ENCODE data around the gene GOLGA6L22.
A peak's percentile ranks its signal among the peaks of the same experiment; 100 is the strongest.
"Not testable (repeated sequence)": the region's sequence is repeated elsewhere in the genome, so short reads cannot be mapped to it uniquely, and the experiment has no call there.

Gene GOLGA6L22

GRCh38 chr15:22458603-22459002 is at the start of gene GOLGA6L22:
Gene GOLGA6L22, plus strand, starts transcription at chr15:22458903. Its CDS starts 91 bp downstream, at chr15:22458994.
- not testable (repeated sequence) for DNase-seq (ENCODE audit: low spot score)

GRCh38 chr15:22417288-22417687 is 41.4 kb upstream of the GOLGA6L22 start:
- not testable (repeated sequence) for DNase-seq (ENCODE audit: low spot score)

- DNase-seq (ENCODE audit: low spot score): not testable (repeated sequence)
Observed at GRCh38 chr15:22417795-22418194, 40.9 kb upstream of the GOLGA6L22 start.

GRCh38 chr15:22418212-22418611 is 40.5 kb upstream of the GOLGA6L22 start:
- not testable (repeated sequence) for DNase-seq (ENCODE audit: low spot score)

- not testable (repeated sequence) for DNase-seq (ENCODE audit: low spot score)
Observed at GRCh38 chr15:22418666-22419065, 40.0 kb upstream of the GOLGA6L22 start.

GRCh38 chr15:22420340-22420739 is 38.4 kb upstream of the GOLGA6L22 start:
- DNase-seq (ENCODE audit: low spot score): not testable (repeated sequence)

GRCh38 chr15:22429426-22429825 is 29.3 kb upstream of the GOLGA6L22 start:
- DNase-seq (ENCODE audit: low spot score): not testable (repeated sequence)

GRCh38 chr15:22431687-22432086 is 27.0 kb upstream of the GOLGA6L22 start:
- not testable (repeated sequence) for DNase-seq (ENCODE audit: low spot score)

- peak; percentile 32 for DNase-seq (ENCODE audit: low spot score)
Observed at GRCh38 chr15:22494490-22495113, 35.9 kb downstream of the GOLGA6L22 start.

GRCh38 chr15:22497200-22497599 is 38.5 kb downstream of the GOLGA6L22 start:
- not testable (repeated sequence) for DNase-seq (ENCODE audit: low spot score)

GRCh38 chr15:22498220-22498925 is 39.7 kb downstream of the GOLGA6L22 start:
- DNase-seq (ENCODE audit: low spot score): not testable (repeated sequence)

GRCh38 chr15:22502272-22502671 is 43.6 kb downstream of the GOLGA6L22 start:
- DNase-seq (ENCODE audit: low spot score): not testable (repeated sequence)

- DNase-seq (ENCODE audit: low spot score): not testable (repeated sequence)
Observed at GRCh38 chr15:22506959-22507358, 48.3 kb downstream of the GOLGA6L22 start.

GRCh38 chr15:22516140-22516539 is 57.4 kb downstream of the GOLGA6L22 start:
- DNase-seq (ENCODE audit: low spot score): not testable (repeated sequence)

Measured in kidney capillary endothelial cell (primary cell).